NCI-H82 (cell line): Measurements from ENCODE around the gene RGS8.
A peak's percentile ranks its signal among the peaks of the same experiment; 100 is the strongest.

Experiments
- DNase-seq: peaks from one replicate; lab custom pipeline; 2025; lab: John Stamatoyannopoulos, UW

The RGS8 gene

DNA sequence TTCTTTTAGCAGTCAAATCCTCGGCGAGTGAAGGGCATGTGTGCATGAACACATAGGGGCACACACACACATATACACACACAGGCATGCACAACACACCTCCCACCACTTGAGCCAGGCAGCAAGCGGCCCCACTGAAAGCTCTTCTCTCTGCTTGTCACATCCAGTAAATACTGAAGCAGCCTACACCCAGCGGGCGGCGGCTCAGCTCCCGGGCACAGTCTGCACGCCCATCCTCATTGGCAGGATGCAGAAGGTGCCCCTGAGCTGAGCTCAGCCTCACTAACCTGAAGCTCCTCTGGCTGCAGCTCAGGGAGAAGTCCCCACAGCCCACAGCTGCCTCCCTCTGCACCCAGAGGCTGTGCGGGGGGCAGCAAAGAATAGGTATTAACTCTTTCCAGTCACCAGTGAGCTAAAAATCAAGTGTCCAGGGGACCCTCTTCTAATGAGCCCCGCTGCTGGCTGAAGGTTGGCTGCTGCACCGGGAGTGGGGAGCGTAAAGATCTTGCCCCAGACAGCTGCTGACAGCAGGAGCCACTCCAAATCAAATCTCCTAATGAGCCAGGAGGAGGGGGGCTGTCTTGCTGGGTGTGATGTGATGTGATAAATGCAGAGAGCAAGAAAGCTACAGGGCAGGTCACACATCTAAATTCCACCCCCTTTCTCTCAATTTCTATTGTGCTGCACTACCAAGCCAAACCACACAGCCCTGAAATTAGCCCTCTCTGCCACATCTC lies 12.5 kb downstream of the RGS8 start:
- DNase-seq, result peak; percentile 85

DNA sequence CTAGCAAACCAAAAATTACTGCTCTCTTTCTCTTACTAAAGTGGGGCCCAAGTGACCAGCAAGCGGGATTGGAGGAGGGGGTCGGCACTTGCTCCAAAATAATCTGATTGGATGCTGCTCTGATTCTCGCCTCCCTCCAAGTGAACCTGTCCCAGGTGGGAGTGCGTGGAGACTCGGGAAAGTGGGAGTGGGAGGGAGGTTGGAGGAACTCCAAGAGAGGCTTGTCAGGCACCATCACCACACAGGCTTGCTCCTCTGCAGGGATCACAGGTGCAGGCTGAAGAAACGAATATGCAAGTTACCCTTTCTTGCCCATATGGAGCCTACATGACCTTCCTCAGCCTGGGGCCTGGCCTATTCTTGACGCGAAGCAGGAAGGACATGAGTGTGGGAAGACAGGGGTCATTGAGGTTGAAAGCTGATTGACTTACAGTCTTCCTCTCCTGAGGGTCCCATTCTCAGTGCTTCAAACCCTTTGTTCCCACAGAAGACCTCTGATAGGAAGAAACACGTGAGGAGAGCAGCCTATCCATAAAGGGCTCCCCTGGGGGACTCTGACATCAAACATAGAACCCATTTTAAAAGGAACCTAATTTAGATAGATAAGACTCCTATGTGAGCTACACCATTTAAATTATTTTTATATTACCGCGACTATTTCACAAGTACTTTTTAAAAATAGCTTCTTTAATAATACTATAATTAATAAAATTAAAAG lies 14.2 kb downstream of the RGS8 start:
- DNase-seq, result no peak

DNA sequence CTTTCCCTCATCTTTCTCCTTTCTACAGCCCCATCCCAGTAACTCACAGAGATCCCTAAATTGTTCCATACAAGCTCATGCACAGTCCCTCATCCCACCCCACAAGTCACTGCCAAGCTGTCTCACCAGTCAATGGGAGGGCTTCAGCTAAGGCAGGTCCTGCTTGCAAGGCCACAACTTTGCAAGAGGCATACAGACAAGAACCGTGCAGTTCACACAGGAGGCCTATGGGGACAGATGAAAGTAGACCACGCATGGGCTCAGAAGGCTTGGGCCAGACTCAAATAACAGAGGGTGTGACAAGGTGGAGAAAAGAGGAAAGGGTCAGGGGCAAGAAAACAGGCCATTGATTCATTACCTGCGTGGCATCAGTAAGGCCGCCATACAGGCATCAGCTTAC lies 15.1 kb downstream of the RGS8 start:
- DNase-seq, result no peak

DNA sequence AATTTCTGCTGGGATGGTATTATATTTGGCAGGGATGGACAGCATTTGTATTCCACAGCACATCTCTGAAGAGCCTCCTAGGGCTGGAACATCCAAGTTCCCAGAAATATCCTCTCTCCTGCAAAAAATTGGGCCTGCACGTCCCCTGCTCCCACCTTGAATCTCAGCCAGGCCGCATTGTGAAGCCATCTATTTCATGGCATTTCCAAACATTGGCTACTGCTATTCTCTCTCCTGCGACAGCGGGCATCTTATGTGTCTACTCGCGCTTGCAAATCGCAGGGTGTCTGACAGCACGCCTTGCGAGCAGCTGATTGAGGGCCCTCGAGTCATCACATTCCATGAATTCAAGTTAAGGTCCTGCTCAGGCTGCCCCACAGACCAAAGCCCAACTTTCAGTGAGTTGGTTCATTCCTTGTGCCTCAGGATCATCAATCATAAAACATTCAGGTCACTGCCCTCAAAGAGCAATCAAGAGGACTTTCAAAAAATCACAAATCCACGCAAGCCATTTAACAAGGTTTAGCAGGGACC lies 15.8 kb downstream of the RGS8 start:
- no peak for DNase-seq

DNA sequence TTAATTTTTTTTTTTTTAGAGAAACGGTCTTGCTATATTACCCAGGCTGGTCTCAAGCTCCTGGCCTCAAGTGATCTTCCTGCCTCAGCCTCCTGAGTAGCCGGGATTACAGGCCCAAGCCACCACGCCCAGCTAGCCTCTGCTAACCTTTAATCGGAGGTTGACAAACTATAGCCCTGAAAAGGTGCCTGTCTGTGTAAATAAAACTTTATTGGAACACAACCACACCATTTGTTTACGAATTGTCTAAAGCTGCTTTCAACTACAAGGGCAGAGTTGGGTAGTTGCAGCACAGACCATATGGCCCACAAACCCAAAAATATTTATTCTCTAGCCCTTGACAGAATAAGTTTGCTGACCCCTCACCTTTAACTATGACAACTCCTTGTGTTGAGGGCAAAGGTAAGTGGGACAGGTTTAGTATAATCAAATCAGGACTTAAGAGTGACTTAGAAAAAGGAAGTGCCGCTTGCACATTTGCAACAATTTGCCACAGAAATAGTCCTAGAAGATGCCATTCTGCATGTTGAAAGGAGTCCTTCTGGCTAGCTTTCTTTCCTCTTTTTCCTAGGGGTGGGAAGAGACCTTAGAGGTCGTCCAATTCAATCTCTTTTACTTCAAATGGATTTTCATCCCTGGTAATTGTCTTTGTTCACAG lies 16.4 kb downstream of the RGS8 start:
- no peak for DNase-seq

DNA sequence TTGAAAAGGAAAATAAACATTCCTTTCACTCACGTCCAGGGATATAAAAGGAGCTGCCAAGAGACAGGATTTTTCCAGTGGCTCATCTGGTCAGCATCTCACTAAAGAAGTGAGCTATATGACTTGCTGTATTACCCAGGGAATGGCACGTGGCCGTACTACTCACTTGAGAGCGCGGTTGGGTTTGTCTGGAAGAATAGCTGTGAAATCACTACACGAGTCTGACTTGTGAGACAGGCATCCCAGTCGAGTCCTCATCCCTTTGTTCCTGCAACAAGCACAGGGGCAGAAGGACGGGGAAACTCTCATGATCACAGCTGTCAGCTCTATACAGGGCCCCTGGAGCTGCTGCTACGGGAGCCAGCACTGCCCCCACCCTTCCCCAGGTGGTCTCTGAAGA lies 17.7 kb downstream of the RGS8 start:
- no peak for DNase-seq

DNA sequence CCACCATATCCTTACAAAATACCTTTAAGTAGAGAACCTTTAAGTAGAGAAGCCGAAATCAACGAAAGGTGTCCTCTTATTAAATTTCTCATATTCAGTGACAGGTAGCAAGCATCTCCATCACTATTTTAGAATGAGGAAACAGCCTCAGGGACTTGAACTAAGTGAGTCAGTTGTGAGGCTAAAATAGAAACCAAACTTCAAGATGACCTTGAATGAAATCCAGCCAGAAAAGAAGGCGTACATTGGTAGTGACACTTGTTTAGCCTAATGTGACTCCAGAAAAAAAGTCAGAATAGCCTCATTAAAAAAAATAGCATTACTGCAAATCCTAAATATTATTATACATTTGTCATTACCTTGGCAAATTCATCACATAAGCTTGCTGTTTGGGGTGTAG lies 20.1 kb downstream of the RGS8 start:
- DNase-seq, result no peak

DNA sequence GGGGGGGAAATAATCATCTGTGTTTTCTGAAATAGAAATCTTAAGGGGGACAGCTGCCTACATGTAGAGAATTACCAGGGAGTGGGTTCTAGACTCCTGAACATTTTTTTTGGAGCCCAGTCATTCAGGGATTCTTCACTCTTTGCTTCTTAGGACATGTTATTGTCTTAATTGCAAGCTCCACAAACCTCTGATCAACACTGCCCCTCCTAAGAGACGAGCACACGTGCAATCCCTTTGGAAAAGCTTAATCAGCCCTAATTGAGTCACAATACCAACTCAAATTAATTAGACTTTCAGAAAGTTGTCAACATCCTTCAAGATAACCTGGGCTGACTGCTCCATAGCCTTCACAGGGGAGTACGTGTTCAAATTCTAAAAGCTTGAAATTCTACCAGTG lies 21.4 kb downstream of the RGS8 start:
- DNase-seq, result peak; percentile 68

DNA sequence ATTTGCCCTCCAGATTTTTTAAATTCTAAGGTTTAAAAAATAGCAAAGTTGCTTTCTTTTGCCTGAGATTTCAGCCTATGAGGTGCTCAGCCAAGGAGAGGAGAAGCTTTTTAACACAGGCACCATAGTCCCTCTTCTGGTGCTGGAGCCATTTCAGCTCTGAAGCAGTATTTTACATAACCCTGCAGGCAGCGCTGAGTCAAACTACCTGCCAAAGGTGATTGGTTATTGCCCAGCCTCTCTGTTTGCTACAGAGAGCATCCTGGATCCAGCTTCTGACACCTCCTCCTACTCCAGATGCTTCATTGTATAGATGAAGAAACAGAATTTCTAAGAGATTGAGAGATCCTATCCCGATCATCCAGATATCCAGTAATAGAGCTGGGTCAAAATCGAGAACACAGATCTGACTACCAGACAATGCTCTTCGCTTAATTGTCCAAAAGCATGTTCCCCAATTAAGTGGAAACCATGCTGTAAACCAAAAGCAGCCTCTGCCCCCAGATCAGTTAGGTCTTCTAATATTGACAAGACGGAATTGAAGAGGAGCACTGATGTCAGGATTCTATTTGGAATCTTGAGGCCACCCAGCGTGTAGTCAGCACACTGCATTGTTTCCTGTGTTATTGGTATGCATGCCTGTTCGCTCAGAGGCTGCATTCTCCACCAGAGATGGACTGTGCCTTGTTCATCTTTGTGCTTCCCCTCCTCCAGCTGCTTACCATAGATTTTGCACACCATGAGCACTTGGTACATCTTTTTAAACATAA lies 22.1 kb downstream of the RGS8 start:
- DNase-seq, result no peak

DNA sequence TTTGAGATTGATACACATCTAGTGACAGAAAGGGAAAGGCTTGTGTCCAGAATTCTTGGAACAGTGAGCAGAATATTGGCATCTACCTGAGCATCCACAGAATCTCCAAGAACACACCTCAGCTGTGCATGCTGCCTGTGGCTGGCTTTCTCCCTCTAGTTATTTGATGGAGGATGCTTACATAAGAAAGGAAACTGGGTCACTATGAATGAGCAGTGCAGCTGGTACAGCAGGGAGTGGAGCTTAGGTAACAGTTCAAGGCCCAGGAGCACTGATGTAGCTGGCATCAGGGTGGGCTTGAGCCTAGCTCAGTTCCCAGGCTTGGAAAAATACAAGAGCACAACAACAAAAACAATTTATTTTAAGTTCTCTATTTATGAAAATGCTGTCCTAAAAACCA lies 26.3 kb downstream of the RGS8 start:
- no peak for DNase-seq

DNA sequence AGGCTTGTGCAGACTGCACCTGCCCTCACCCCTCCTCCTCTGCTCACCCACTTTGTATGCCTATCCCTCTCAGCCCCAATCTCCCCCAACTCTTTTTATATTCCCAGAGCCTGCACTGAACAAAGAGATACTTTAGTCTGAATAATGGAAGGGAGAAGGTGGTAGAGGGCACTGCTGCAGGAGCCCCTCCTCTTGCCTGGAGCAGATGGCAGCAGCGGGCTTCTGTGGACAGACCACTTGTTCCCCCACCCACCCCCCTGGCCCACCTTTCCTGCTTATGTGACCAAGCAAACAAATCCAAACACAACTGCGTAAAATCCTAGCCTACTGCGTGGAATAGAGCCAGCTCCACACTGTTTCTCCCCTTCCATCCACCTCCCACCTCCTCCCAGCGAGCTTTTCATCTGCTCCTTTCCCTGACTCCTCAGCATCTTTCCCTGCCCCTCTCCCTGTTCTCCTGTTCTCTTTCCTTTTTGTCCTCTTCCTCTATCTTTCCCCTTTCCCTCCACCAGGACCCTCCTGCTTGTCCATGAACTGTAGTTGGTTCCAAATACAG lies 27.5 kb downstream of the RGS8 start:
- peak; percentile 16 for DNase-seq

DNA sequence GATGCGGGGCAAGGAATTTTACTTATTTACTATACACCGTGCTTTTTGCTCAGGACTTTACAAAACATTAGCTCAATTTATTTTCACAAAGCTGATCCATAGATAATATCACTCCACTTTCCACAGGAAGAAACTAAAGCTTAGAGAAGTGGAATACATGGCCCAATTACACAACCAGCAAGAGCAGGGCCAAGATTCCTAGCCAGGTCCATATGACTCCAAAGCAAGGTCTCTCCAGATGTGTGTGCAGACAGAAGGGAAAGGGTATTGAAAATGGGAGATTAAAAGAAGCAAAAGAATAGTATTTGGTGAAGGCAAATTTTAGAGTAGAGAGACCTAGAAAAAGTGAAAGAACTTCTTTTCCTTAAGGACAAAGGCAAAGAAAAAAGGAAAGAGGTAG lies 30.4 kb downstream of the RGS8 start:
- no peak for DNase-seq

DNA sequence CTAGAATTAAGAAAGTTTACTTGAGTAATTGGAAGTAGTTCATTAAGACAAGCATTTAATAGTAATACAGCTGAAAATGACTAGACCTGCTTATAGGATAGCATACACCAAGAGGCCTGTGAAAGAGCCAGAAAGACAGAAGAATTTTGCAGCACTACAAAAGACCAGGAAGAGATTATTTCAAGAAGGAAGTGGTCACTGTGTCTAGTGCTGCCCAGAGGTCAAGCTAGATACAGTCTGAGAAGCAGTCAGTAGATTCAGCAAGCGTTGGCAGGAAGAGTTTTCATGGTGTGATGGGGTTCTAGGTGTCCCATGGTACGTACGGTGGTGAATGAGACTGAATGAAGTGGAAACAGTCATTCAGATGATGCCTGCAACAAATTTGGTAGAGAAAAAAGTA lies 31.5 kb downstream of the RGS8 start:
- no peak for DNase-seq

DNA sequence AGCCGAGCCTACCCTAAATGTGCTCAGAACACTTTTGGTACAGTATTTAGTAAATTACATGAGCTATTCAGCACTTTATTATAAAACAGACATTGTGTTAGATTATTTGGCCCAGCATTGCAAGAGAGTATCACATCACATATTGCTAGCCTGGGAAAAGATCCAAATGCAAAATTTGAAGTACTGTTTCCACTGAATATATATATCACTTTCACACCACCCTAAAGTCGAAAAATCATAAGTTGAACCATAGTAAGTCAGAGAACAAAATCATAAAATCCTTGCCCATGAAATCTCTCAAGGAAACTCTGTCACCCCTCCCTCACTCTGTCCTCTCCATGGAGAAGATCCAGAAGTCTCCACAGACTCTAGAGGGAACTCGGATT lies 33.1 kb downstream of the RGS8 start:
- DNase-seq, result no peak

DNA sequence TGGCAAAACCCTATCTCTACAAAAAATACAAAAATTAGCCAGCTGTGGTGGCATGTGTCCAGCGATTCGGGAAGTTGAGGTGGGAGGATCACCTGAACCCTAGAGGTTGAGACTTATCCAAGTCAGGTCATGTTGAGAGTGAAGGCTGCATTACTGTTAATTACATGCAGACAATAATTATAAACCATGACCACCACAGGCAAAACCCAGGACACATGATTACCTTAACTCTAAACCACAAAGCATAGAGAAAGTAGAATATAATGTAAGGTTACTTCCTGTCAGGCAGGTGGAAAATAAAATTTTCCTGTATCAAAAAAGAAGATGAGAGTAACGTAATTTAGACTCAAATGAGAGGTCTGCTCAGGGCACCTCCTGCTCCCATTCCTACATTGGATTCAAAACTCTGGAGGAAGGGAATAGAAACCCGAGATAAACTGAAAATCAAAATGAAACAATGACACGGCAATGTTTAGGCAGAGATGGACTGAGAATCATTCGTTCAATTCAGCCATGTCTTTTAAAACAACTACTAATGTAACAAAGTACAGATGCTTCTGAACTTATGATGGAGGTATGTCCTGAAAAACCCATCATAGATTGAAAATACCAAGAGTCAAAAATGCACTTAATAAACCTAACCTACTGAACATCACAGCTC lies 33.6 kb downstream of the RGS8 start:
- DNase-seq, result no peak

DNA sequence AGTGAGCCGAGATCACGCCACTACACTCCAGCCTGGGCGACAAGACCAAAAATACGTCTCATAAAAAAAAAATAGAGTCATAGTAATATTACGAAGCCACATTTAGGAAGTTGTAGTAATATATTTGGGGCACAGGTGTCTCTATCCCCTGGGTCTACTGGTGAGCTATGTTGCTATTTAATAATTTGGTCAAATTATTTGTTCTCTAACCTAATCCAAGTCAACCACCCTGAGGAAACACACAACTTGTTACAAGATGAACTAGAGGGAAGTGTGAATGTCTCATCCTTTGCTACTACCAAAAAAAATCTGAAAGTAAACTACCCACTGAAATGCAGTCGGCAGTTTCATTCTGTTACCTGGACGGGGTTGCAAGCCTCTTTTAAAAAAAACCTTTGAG lies 35.3 kb downstream of the RGS8 start:
- no peak for DNase-seq

DNA sequence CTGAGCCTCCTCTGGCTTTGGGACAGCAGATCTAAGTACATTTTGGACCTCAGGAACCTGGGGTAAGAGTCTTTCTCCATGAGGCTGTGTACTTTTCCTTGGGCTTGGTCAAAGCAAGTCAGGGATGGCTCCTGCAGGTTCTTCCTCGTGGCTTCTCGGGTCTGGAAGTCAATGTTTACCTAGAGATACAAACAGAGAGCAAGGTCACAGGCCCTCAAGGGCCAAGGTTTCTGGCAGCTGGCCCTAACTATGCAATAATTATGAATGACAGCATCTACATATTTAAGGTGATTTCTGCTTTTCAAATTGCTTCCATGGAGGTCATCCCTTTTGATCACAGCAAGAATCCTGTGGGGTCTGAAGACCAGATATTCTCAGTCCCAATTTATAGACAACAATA lies 37.6 kb downstream of the RGS8 start:
- no peak for DNase-seq

DNA sequence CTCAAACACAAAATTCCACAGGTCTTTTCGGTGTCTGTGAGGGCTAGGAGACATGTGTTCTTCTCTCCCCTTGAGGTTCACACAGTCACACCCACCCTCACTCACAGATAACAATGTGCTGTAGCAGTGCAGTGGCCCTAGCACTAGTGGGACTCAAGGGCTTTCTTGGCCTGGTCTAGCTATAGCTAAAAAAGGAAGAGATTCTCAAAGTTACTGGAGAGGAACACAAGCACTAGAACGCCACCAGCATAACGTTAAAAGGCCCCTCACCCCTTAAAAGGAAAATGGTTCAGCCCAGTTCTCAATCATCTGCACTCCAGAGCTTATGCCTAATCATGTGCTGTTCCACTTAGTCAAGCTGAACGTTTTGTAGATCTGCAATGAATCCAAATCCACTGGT lies 39.5 kb downstream of the RGS8 start:
- no peak for DNase-seq

DNA sequence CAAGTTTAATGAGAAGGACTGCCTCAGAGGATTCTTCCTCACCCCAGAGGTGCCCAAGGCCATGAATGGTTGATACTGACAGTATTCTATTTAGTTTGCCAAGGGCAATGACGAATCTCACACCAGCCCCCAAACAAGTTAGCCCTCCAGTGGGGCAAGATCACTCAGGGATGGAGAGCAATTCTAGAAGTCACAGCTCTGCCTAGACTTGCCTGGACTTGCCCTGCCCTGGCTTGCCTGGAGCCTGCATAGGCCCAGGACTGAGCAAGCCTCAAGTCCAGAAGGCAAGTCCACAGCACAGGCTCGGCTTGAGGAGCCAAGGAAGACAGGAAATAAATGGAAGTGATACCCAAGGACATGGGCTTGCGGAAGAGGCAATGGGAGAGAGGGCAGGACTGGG lies 40.7 kb downstream of the RGS8 start:
- no peak for DNase-seq

DNA sequence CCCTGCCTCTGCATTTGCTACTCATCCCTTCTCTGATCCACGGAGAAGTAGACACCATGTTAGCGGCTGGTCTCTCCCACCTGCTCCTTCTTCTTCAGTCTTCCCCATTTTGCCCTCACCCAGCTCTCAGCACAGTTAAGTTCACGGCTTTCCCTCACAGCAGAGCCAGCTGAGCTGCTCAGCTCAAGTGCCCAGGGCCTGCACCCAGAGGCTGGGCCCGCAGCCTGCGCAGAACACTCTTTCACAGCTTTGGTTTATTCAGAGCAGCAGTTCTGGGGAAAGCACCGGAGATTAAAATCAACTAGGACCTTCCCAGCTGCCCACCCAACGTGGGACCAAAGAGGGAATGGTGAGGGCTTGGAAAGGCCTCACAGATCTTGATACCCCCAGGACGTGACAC lies 41.9 kb downstream of the RGS8 start:
- no peak for DNase-seq

DNA sequence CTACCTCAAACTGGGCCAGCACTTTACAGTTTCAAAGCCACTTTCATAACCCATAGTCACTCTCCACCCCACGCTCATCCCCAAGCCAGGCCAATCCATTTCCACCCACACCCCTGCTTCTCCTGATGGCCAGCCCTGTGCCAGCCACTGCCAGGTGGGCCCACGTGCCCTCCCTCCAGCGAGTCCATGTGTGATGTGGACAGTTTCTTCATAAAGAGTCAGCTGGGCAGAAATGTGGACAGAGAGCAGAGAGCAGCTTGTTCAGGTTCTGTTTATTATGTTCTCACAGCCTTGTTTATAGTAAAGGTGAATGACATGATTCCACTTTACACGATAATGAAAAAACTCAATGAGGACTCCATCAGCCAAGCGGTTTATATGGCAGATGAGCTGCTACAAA lies 42.8 kb downstream of the RGS8 start:
- DNase-seq, result no peak

DNA sequence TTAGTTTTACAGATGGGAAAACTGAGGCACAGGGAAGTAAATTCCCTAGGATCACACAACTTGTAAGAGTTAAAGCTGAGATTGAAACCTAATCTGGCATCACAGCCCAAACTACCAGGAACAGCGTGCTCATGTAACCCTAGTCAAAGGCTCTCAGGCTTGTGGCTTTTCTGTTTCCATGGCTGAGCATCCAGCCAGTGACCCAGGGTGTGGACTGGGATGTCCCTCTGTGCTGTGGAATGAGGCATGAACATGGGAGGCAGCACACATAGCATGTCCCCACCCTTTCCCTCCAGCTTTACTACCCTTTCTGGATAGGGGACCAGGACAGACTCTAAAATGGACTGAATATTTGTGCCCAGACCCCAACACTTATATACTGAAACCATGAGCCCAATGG lies 45.1 kb downstream of the RGS8 start:
- no peak for DNase-seq
